Body of pancreas (tissue), 4 donors: Measurements from ENCODE around the gene THSD4. TPM values are rescaled to one million over a fixed set of nuclear protein-coding genes. Genes with fewer than 3 reads are reported as not detected.

Experiments used
- ATAC-seq: fragments of 150-250 bp; one replicate; pipeline ENCODE4 v1.9.1; 2016
- DNase-seq, 4 donors: peaks; one replicate each; pipeline ENCODE4 v3.0.0-alpha.2; 2019
- H3K27ac ChIP-seq, 4 donors: fragments of 200-600 bp; sonication (generic); 1 replicate in 3 of 4; 2 replicates in 1 of 4; pipeline versions ENCODE4 v1.5.1 to v1.6.1; 2016 to 2019; ENCODE audit warnings: mild to moderate bottlenecking in 1 of 4, mixed read lengths in 1 of 4, moderate library complexity in 1 of 4
- H3K27me3 ChIP-seq, 2 donors: fragments of 200-600 bp; sonication (generic); one replicate each; pipeline ENCODE4 v1.6.0; 2016; ENCODE audit warnings: mild to moderate bottlenecking in 1 of 2
- H3K36me3 ChIP-seq, 2 donors: fragments of 200-600 bp; sonication (generic); replicated peaks in 1 of 2; 2 replicates each; pipeline ENCODE4 v1.5.1; 2016; ENCODE audit warnings: low read depth in 2 of 2; ENCODE audit not compliant: insufficient read depth in 1 of 2
- H3K4me1 ChIP-seq: fragments of 200-600 bp; sonication (generic); one replicate; pipeline ENCODE4 v1.6.0; 2016
- H3K4me3 ChIP-seq, 2 donors: fragments of 200-600 bp; sonication (generic); 1 replicate in 1 of 2; 2 replicates in 1 of 2; pipeline ENCODE4 v1.5.1; 2016 to 2019
- H3K9me3 ChIP-seq, 3 donors: fragments of 200-600 bp; sonication (generic); 1 replicate in 2 of 3; 2 replicates in 1 of 3; pipeline ENCODE4 v1.5.1; 2016
- CTCF ChIP-seq, 7 experiments: fragments of 450-650 bp in 4 of 7; fragments of 200-600 bp in 3 of 7; sonication (generic) in 3 of 7; IDR thresholded peaks; one replicate each; pipeline ENCODE4 v1.5.1; 2016 to 2019; ENCODE audit warnings: antibody characterized with exemption in 7 of 7
- POLR2A ChIP-seq, 3 donors: fragments of 450-650 bp; IDR thresholded peaks; one replicate each; pipeline ENCODE4 v1.6.1; 2016; ENCODE audit warnings: antibody characterized with exemption in 3 of 3, mild to moderate bottlenecking in 2 of 3
- WGBS, 2 donors: methylation state at CpG; one replicate each; pipeline ENCODE4 v1.1.5; 2017; 5-methylcytosine and 5-hydroxymethylcytosine counted together
- intact Hi-C: fragments of 100-400 bp; cut with DNase I; formaldehyde crosslinking; loops from one replicate; pipeline ENCODE4 v1.15.1; 2023
- total RNA-seq, 2 donors: library from RNA; depleted of rRNA; stranded (reverse); fragments of >200 nt; gene quantifications; one replicate each; pipeline ENCODE4 v1.1.0, GENCODE V29; 2016

Gene THSD4
- total RNA-seq, 2 donors from 2014 or later: 12.9 to 16.1 TPM

- H3K9me3 ChIP-seq: no peaks in the 10 kb centered on the region
- no peak overlapping the region for H3K4me3 ChIP-seq
- DNase-seq: no peak
- no peak for ATAC-seq
- H3K27me3 ChIP-seq: no peaks in the 10 kb centered on the region
- H3K27ac ChIP-seq: no peak overlapping the region
- WGBS, 2 donors: 68 to 98% methylated on average over 3 to 4 of the region's 4 CpGs
- intact Hi-C loops: no loop called here
- peaks cover 3% of the 10 kb centered on the region for H3K4me1 ChIP-seq
- TF ChIP-seq POLR2A (IDR thresholded peaks at IDR 0.05): no peak
- no peak for TF ChIP-seq CTCF (IDR thresholded peaks at IDR 0.05)
- no peaks in the 10 kb centered on the region for H3K36me3 ChIP-seq
Measured at GRCh38 chr15:71506946-71507345, 391.7 kb downstream of the THSD4 start.

- no peak for DNase-seq
- WGBS, 2 donors: 80% methylated on average over 3 to 4 of the region's 4 CpGs
- intact Hi-C loops: no loop called here
- Histone ChIP-seq H3K9me3 (no peaks in the 10 kb centered on the region), H3K36me3 (no peaks in the 10 kb centered on the region), H3K27me3 (no peaks in the 10 kb centered on the region), H3K4me1 (peaks cover 15% of the 10 kb centered on the region), H3K27ac (no peak overlapping the region), H3K4me3 (no peak overlapping the region)
- TF ChIP-seq CTCF (IDR thresholded peaks at IDR 0.05) (no peak), POLR2A (IDR thresholded peaks at IDR 0.05) (no peak)
- ATAC-seq: no peak
Measured at GRCh38 chr15:71508081-71508682, 392.9 kb downstream of the THSD4 start.

- Histone ChIP-seq H3K36me3 (no peaks in the 10 kb centered on the region), H3K27me3 (no peaks in the 10 kb centered on the region), H3K27ac (no peak overlapping the region), H3K4me1 (peaks cover 23% of the 10 kb centered on the region), H3K9me3 (no peaks in the 10 kb centered on the region), H3K4me3 (no peak overlapping the region)
- ATAC-seq (no peak), DNase-seq (no peak)
- 71 to 80% methylated on average over 1 of the region's 1 CpG for WGBS, 2 donors
- intact Hi-C loops: no loop called here
- TF ChIP-seq POLR2A (IDR thresholded peaks at IDR 0.05) (no peak), CTCF (IDR thresholded peaks at IDR 0.05) (no peak)
Measured at GRCh38 chr15:71509139-71509538, 393.9 kb downstream of the THSD4 start.

- H3K4me3 ChIP-seq: no peak overlapping the region
- WGBS, 2 donors: 85 to 94% methylated on average over 6 of the region's 6 CpGs
Measured at GRCh38 chr15:71510763-71511162, 395.5 kb downstream of the THSD4 start.

More at GRCh38 chr15:71510763-71511162, 395.5 kb downstream of the THSD4 start:
- H3K27ac ChIP-seq: no peak overlapping the region
- no peaks in the 10 kb centered on the region for H3K27me3 ChIP-seq
- ATAC-seq: no peak
- H3K36me3 ChIP-seq: no peaks in the 10 kb centered on the region
- H3K4me1 ChIP-seq: peaks cover 24% of the 10 kb centered on the region
- no peak for TF ChIP-seq POLR2A (IDR thresholded peaks at IDR 0.05)
- TF ChIP-seq CTCF (IDR thresholded peaks at IDR 0.05): no peak
- DNase-seq: no peak
- intact Hi-C loops: no loop called here
- no peaks in the 10 kb centered on the region for H3K9me3 ChIP-seq
